Endothelial cell of umbilical vein (primary cell): Measurements from ENCODE around the gene GNB1.

Source experiments
- EZH2 ChIP-seq: IDR thresholded peaks from 2 replicates; pipeline ENCODE4 v1.6.1; 2012; ENCODE audit warnings: borderline replicate concordance, low read depth, mild to moderate bottlenecking, moderate library complexity, low read length, inconsistent platforms; ENCODE audit not compliant: severe bottlenecking
- FOS ChIP-seq: IDR thresholded peaks from 2 replicates; pipeline ENCODE4 v1.6.1; 2011; ENCODE audit warnings: mild to moderate bottlenecking, low read length, moderate library complexity, borderline replicate concordance; ENCODE audit not compliant: insufficient read depth
- POLR2A ChIP-seq: IDR thresholded peaks from 2 replicates; pipeline ENCODE4 v1.6.1; 2012; ENCODE audit warnings: low read depth, mild to moderate bottlenecking, control low read depth, low read length
- POLR2AphosphoS5 ChIP-seq: IDR thresholded peaks from 2 replicates; pipeline ENCODE4 v1.6.1; 2012; ENCODE audit warnings: low read depth, mild to moderate bottlenecking, control low read depth, low read length, moderate library complexity; ENCODE audit not compliant: insufficient read depth
- TF ChIP-seq, protein P1 (sequence below), 2 donors: IDR thresholded peaks; 1 replicate in 1 of 2; 2 replicates in 1 of 2; pipeline ENCODE4 v1.5.1; 2011; ENCODE audit warnings: low read length in 2 of 2, mild to moderate bottlenecking in 2 of 2, moderate library complexity in 2 of 2, control low read depth in 1 of 2, inconsistent platforms in 1 of 2, low read depth in 1 of 2; ENCODE audit not compliant: insufficient read depth in 1 of 2; ENCODE audit errors: extremely low read depth in 1 of 2
- TF ChIP-seq, protein P2 (sequence below): IDR thresholded peaks from 2 replicates; pipeline ENCODE4 v1.6.1; 2011; ENCODE audit not compliant: insufficient read depth, insufficient read length

DNA sequence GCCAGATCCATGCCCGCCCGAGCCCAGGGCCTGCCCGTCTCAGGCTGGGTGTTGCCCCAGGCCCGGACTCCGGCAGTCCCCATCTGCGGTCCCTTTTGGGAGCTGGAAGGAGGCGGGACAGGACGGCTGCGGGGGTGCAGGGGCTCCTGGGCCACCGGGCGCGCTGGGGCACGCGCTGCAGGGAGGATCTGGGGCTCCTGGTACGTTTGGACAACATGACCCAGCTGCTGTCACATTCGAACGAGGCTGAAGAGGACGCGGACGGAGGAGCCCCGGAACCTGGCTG, 17.6 kb upstream of the GNB1 start:
- TF ChIP-seq POLR2AphosphoS5 (no peak), POLR2A (no peak), FOS (no peak), EZH2 (no peak)
- TF ChIP-seq, protein P1, sequence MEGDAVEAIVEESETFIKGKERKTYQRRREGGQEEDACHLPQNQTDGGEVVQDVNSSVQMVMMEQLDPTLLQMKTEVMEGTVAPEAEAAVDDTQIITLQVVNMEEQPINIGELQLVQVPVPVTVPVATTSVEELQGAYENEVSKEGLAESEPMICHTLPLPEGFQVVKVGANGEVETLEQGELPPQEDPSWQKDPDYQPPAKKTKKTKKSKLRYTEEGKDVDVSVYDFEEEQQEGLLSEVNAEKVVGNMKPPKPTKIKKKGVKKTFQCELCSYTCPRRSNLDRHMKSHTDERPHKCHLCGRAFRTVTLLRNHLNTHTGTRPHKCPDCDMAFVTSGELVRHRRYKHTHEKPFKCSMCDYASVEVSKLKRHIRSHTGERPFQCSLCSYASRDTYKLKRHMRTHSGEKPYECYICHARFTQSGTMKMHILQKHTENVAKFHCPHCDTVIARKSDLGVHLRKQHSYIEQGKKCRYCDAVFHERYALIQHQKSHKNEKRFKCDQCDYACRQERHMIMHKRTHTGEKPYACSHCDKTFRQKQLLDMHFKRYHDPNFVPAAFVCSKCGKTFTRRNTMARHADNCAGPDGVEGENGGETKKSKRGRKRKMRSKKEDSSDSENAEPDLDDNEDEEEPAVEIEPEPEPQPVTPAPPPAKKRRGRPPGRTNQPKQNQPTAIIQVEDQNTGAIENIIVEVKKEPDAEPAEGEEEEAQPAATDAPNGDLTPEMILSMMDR (IDR thresholded peaks at IDR 0.05; ENCODE audit: extremely low read depth in 1 of 2, insufficient read depth in 1 of 2, low read depth in 1 of 2, low read length in 2 of 2), result no peak
- TF ChIP-seq, protein P2, sequence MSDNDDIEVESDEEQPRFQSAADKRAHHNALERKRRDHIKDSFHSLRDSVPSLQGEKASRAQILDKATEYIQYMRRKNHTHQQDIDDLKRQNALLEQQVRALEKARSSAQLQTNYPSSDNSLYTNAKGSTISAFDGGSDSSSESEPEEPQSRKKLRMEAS, result no peak
